ENCODE measurements around the gene ABCA5.

ABCA5 gene

DNA sequence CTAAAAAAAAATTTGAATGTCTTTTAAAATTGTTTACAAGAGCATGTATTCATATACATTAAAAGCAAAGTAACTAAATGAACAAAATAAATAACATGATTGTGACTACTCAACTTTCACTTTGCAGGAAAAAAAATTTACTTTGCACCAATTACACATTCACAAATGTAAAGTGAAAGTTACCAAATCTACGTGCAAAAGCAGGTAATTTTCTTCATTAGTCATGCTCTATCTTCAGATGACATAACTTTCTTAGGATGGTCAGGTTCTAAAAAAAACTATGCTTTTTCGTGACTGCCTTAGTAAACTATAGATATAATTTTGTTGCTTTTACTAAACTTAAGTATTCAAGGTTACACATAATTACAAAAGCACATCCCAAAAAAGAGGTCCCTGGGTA, 81.3 kb downstream of the ABCA5 start:
- TF ChIP-seq CTCF (conservative IDR thresholded peaks at IDR 0.05; ENCODE audit: low read depth, low read length), result no peak
- Histone ChIP-seq H3K4me1 (ENCODE audit: low read depth, poor library complexity, severe bottlenecking) (no peaks in the 10 kb centered on the region), H3K9ac (no peak overlapping the region), H3K27me3 (ENCODE audit: insufficient read depth, low read depth) (no peaks in the 10 kb centered on the region), H2AFZ (ENCODE audit: low read depth) (no peak overlapping the region), H3K79me2 (ENCODE audit: insufficient read depth, low read depth) (no peaks in the 10 kb centered on the region), H4K20me1 (ENCODE audit: insufficient read depth) (no peaks in the 10 kb centered on the region), H3K27ac (no peak overlapping the region), H3K4me2 (no peak overlapping the region), H3K36me3 (ENCODE audit: insufficient read depth) (no peaks in the 10 kb centered on the region; the same call in 1 of the 2 replicates), H3K4me3 (IDR thresholded peaks at IDR 0.05; ENCODE audit: insufficient read depth, low read depth, low read length) (no peak overlapping the region)

GRCh38 chr17:69239611-69240600, 87.0 kb downstream of the ABCA5 start:
- no peak overlapping the region for H2AFZ ChIP-seq (ENCODE audit: low read depth)
- no peak overlapping the region for H3K4me3 ChIP-seq (IDR thresholded peaks at IDR 0.05; ENCODE audit: insufficient read depth, low read depth, low read length)
- no peaks in the 10 kb centered on the region for H4K20me1 ChIP-seq (ENCODE audit: insufficient read depth)
- H3K27me3 ChIP-seq (ENCODE audit: insufficient read depth, low read depth), result no peaks in the 10 kb centered on the region
- no peak for TF ChIP-seq CTCF (conservative IDR thresholded peaks at IDR 0.05; ENCODE audit: low read depth, low read length)
- no peaks in the 10 kb centered on the region; the same call in 1 of the 2 replicates for H3K36me3 ChIP-seq (ENCODE audit: insufficient read depth)
- no peak overlapping the region for H3K27ac ChIP-seq
- H3K79me2 ChIP-seq (ENCODE audit: insufficient read depth, low read depth), result no peaks in the 10 kb centered on the region
- H3K9ac ChIP-seq, result no peak overlapping the region
- no peak overlapping the region for H3K4me2 ChIP-seq
- no peaks in the 10 kb centered on the region for H3K4me1 ChIP-seq (ENCODE audit: low read depth, poor library complexity, severe bottlenecking)

- H3K27ac ChIP-seq, result no peak overlapping the region
- no peaks in the 10 kb centered on the region for H3K27me3 ChIP-seq (ENCODE audit: insufficient read depth, low read depth)
- H3K4me1 ChIP-seq (ENCODE audit: low read depth, poor library complexity, severe bottlenecking), result no peaks in the 10 kb centered on the region
- H3K79me2 ChIP-seq (ENCODE audit: insufficient read depth, low read depth), result no peaks in the 10 kb centered on the region
- H2AFZ ChIP-seq (ENCODE audit: low read depth), result no peak overlapping the region
- no peak overlapping the region for H3K9ac ChIP-seq
- no peaks in the 10 kb centered on the region for H4K20me1 ChIP-seq (ENCODE audit: insufficient read depth)
- H3K4me2 ChIP-seq, result no peak overlapping the region
- H3K36me3 ChIP-seq (ENCODE audit: insufficient read depth), result no peaks in the 10 kb centered on the region
- TF ChIP-seq CTCF (conservative IDR thresholded peaks at IDR 0.05; ENCODE audit: low read depth, low read length), result no peak
- no peak overlapping the region for H3K4me3 ChIP-seq (IDR thresholded peaks at IDR 0.05; ENCODE audit: insufficient read depth, low read depth, low read length)
Observed at GRCh38 chr17:69236946-69237345, 90.0 kb downstream of the ABCA5 start.

DNA sequence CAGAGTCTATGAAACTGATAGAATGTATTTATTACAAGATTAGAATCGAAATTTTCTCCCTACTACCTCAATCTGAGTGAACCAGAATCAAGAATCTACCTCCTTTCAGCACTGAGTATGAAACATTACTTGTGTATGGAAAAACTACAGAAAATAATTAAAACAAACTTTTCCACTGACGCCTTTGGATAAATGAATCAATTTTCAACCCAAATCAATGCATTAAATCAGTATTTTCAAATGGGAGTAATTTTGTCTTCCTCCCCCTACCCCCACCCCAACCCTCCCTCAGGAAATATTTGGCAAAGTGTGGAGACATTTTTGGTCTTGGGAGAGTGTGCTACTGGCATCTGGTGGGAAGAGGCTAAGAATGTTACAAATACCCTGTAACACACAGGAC, 90.5 kb downstream of the ABCA5 start:
- no peaks in the 10 kb centered on the region for H3K79me2 ChIP-seq (ENCODE audit: insufficient read depth, low read depth)

More for the DNA sequence above, 90.5 kb downstream of the ABCA5 start:
- no peak for TF ChIP-seq CTCF (conservative IDR thresholded peaks at IDR 0.05; ENCODE audit: low read depth, low read length)
- H3K27me3 ChIP-seq (ENCODE audit: insufficient read depth, low read depth), result no peaks in the 10 kb centered on the region
- no peak overlapping the region for H3K9ac ChIP-seq
- H3K4me1 ChIP-seq (ENCODE audit: low read depth, poor library complexity, severe bottlenecking), result no peaks in the 10 kb centered on the region
- no peaks in the 10 kb centered on the region for H4K20me1 ChIP-seq (ENCODE audit: insufficient read depth)
- H3K4me3 ChIP-seq (IDR thresholded peaks at IDR 0.05; ENCODE audit: insufficient read depth, low read depth, low read length), result no peak overlapping the region
- no peak overlapping the region for H3K4me2 ChIP-seq
- H3K36me3 ChIP-seq (ENCODE audit: insufficient read depth), result no peaks in the 10 kb centered on the region
- no peak overlapping the region for H2AFZ ChIP-seq (ENCODE audit: low read depth)
- no peak overlapping the region for H3K27ac ChIP-seq

All from KMS-11 (cell line).